ENCODE data around the gene RNF141. TPM values are rescaled to one million over a fixed set of nuclear protein-coding genes. Genes with fewer than 3 reads are reported as not detected.

RNF141 gene
- total and polyA plus RNA-seq, 2 of the 13 experiments (the other 11 are each of a cell fraction or from before 2014, with no cell fraction given): 9.3 to 22.4 TPM

DNA sequence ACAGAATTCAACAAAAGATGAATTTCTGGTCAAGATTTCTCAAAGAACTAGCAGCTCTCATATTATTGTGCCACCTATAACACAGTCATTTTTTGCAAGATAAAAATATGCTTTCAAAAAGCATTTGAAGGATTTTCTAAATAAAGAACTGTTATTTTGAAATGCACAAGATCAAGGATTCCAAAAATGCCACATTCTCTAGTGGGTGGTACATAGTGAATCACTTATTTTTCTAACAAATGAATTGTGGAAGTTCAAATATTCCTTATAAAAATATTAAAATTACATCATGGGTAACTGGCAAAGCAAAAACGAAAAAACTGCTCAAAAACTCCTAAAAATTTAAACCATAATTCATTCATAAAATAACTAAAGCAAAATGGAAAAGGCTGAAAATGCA, 2.1 kb downstream of the RNF141 start (continued):
- TF ChIP-seq, protein P1, sequence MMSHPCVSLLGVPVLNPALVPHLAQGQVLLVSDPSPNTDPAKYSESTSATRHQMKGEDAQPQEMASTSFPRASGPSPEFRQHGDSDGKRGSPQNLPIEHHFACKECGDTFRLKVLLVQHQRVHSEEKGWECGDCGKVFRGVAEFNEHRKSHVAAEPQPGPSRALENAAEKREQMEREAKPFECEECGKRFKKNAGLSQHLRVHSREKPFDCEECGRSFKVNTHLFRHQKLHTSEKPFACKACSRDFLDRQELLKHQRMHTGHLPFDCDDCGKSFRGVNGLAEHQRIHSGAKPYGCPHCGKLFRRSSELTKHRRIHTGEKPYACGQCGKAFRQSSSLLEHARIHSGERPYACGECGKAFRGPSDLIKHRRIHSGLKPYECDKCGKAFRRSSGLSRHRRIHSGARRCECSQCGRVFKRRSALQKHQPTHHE (CRISPR knock-in tag; IDR thresholded peaks at IDR 0.05; ENCODE audit: borderline replicate concordance): no peak
- TF ChIP-seq MEIS2 (CRISPR knock-in tag; IDR thresholded peaks at IDR 0.05): no peak
- TF ChIP-seq ZNF260 (CRISPR knock-in tag; IDR thresholded peaks at IDR 0.05; ENCODE audit: borderline replicate concordance, low read depth): no peak
- TF ChIP-seq HHEX (CRISPR knock-in tag; IDR thresholded peaks at IDR 0.05): no peak
- TF ChIP-seq ZNF564 (CRISPR knock-in tag; IDR thresholded peaks at IDR 0.05): no peak
- no peak for TF ChIP-seq MEIS1 (CRISPR knock-in tag; IDR thresholded peaks at IDR 0.05; ENCODE audit: borderline replicate concordance)
- no peak for TF ChIP-seq ZNF232 (CRISPR knock-in tag; IDR thresholded peaks at IDR 0.05; ENCODE audit: borderline replicate concordance)
- TF ChIP-seq SRSF1 (optimal IDR thresholded peaks at IDR 0.05; ENCODE audit: low read depth, low read length): no peak
- TF ChIP-seq ZNF317 (CRISPR knock-in tag; IDR thresholded peaks at IDR 0.05): no peak
- no peak for TF ChIP-seq EED (CRISPR knock-in tag; IDR thresholded peaks at IDR 0.05)
- no peak for TF ChIP-seq ZNF124 (CRISPR knock-in tag; IDR thresholded peaks at IDR 0.05)
- no peak for TF ChIP-seq ZNF333 (CRISPR knock-in tag; IDR thresholded peaks at IDR 0.05; ENCODE audit: borderline replicate concordance)

DNA sequence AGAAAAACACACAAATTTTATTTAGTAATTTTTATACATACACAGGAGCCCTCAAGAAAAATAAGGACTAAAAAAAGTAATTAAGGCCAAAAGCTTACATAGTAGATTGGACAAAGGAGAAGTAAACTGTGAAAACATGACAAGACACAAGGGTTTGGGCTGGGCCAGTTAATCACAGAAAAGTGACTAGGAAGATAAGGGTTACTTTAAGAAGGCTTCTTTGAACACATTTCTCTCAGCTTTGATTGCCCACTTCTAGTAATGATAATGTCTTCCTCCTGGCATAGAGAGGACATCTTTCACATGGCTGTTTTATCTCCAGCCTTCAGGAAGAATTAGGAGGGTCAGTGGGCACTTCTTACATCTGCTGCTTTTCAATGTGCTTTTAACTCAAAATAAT, 3.4 kb downstream of the RNF141 start:
- no peaks in the 10 kb centered on the region for H3K79me2 ChIP-seq (ENCODE audit: insufficient read depth, low read length)
- CTCF ChIA-PET (ENCODE audit: low intra/inter-chr PET ratio, low total read pairs): no interaction called here
- TF ChIP-seq ZSCAN21 (CRISPR knock-in tag; IDR thresholded peaks at IDR 0.05; ENCODE audit: borderline replicate concordance) (no peak), TARDBP (CRISPR knock-in tag; IDR thresholded peaks at IDR 0.05) (no peak), ZNF33A (CRISPR knock-in tag; IDR thresholded peaks at IDR 0.05; ENCODE audit: borderline replicate concordance) (no peak), MAFF (IDR thresholded peaks at IDR 0.05; ENCODE audit: low read depth, low read length) (no peak), KDM1A (CRISPR knock-in tag; IDR thresholded peaks at IDR 0.05) (no peak)
- TF ChIP-seq, protein P2, sequence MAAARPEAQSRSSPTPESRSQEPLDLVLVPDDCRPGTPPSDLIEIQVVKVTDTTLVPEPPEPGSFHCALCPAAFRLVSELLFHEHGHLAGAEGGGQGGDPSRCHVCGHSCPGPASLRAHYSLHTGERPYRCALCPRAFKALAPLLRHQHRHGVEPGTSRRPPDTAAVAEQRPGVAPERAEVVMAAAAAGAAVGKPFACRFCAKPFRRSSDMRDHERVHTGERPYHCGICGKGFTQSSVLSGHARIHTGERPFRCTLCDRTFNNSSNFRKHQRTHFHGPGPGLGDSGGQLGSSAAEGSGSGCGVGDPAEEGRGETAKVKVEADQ (CRISPR knock-in tag; IDR thresholded peaks at IDR 0.05; ENCODE audit: borderline replicate concordance): no peak
- TF ChIP-seq, protein P3, sequence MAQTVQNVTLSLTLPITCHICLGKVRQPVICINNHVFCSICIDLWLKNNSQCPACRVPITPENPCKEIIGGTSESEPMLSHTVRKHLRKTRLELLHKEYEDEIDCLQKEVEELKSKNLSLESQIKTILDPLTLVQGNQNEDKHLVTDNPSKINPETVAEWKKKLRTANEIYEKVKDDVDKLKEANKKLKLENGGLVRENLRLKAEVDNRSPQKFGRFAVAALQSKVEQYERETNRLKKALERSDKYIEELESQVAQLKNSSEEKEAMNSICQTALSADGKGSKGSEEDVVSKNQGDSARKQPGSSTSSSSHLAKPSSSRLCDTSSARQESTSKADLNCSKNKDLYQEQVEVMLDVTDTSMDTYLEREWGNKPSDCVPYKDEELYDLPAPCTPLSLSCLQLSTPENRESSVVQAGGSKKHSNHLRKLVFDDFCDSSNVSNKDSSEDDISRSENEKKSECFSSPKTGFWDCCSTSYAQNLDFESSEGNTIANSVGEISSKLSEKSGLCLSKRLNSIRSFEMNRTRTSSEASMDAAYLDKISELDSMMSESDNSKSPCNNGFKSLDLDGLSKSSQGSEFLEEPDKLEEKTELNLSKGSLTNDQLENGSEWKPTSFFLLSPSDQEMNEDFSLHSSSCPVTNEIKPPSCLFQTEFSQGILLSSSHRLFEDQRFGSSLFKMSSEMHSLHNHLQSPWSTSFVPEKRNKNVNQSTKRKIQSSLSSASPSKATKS (CRISPR knock-in tag; IDR thresholded peaks at IDR 0.05): no peak

More for the DNA sequence above, 3.4 kb downstream of the RNF141 start:
- POLR2A ChIA-PET: no interaction called here
- H4K20me1 ChIP-seq (ENCODE audit: insufficient read depth, low read length): no peaks in the 10 kb centered on the region
- BruUV-seq (replicated peaks): no TSS peak
- H3K27me3 ChIP-seq (ENCODE audit: control insufficient read depth in 1 of 2, insufficient read depth in 2 of 2, low read length in 2 of 2): no peaks in the 10 kb centered on the region; a peak in 1 of 5 replicates
- in situ Hi-C loops (cut with HindIII; ENCODE audit: extremely low pct_ligation_motif_present, low pct_unique_long_range_greater_than_20kb) (no loop called here), intact Hi-C loops (cut with micrococcal nuclease; ENCODE audit: unreplicated experiment) (no loop called here)
- ATAC-seq (no peak), FAIRE-seq (no peak), DNase-seq (ENCODE audit: low spot score) (no peak)
- H3K4me1 ChIP-seq (ENCODE audit: insufficient read depth, low read length): peaks cover 18% of the 10 kb centered on the region
- H3K9ac ChIP-seq (ENCODE audit: insufficient read depth, low read depth, low read length): no peak overlapping the region
- no peak overlapping the region for H2AFZ ChIP-seq (ENCODE audit: low read length)
- H3K4me2 ChIP-seq (ENCODE audit: low read depth, low read length): no peak overlapping the region
- H3K27ac ChIP-seq (ENCODE audit: extremely low read length, insufficient read depth, low read length): no peak overlapping the region
- H3K9me3 ChIP-seq (ENCODE audit: low read length): no peaks in the 10 kb centered on the region
- peaks cover 0 to 4% of the 10 kb centered on the region in 2 experiments; a peak in 2 of 5 replicates for H3K36me3 ChIP-seq (replicated peaks in 1 of 2; ENCODE audit: control insufficient read depth in 1 of 2, insufficient read depth in 2 of 2, low read length in 2 of 2)
- no peak overlapping the region for H3K4me3 ChIP-seq (replicated peaks in 1 of 3; ENCODE audit: insufficient read depth in 1 of 3, low read depth in 2 of 3, low read length in 3 of 3)
